HG03060 (cell line): ENCODE data around the gene CDC42SE2.
A peak's percentile ranks its signal among the peaks of the same experiment; 100 is the strongest.
"Not testable (repeated sequence)": the region's sequence is repeated elsewhere in the genome, so short reads cannot be mapped to it uniquely, and the experiment has no call there.

Experiments used
- ATAC-seq: cut with Tn5 transposase; IDR thresholded peaks from one replicate; pipeline ENCODE4 v1.9.1; 2021; ENCODE audit warnings: low read depth, moderate number of reproducible peaks; ENCODE audit not compliant: unreplicated experiment

Gene CDC42SE2

DNA sequence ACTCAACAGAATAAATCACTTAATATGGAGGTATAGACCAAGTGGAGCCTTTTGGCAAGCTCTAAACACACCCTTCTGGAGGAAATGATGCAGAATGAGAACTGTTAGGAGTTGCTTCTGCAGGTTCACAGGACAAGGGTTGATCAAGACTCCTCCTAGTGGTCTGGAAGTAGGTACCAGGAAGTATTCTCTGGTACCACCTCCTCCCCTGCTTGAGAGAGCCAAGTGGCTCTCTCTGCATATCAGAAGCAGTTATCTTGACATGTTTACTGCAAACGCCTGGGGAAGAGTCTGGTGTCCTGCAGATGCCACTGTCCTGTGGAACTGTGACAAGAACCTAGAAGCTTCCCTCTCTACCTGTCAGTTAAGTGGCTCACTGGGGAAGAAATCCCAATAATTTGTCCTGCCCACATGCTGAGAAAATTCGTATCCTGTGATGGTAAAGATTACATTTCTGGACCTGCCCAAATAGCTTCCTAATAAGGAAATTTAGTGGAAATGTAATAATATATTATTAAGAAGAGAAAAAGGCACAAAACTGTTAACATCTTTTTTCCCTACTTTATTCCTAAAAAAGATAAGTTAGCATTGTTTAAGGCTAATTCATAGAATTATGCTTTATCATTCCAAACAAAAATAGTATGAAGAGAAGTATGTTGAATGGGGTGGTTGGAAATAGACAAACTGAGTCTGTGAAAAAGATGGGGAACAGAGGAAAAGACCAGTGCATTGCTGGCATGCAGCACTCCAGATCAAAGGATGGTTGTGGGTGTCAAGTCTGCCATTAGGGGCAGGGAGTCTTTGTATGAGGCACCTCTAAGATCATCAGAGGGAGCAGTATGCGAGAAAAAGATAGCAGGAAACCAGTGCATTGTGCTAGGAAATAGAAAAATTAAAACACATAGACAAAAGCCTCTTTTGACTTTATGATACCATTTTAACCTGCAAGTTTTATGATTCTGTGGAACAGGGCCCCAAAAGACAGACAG, 118.8 kb downstream of the CDC42SE2 start:
- peak; percentile 59 for ATAC-seq

DNA sequence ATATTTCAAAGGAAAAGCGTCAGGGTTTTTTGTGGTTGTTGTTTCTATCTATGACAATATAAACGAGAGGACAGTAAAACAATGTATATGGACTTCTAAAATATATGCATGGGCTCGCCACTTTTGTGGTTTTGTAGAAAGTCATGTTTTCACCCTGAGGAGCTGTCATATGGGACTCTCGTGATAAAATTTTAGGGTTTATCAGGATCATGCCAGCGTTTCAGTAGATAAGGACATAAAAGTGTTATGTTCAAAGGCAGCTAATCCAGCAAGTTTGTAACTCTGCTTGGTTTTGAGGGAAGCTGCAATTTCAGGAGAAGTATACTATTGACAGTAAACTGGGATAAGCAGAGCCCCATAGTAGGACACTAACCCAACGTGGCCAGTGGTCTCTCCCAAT, 120.3 kb downstream of the CDC42SE2 start:
- ATAC-seq = no peak

DNA sequence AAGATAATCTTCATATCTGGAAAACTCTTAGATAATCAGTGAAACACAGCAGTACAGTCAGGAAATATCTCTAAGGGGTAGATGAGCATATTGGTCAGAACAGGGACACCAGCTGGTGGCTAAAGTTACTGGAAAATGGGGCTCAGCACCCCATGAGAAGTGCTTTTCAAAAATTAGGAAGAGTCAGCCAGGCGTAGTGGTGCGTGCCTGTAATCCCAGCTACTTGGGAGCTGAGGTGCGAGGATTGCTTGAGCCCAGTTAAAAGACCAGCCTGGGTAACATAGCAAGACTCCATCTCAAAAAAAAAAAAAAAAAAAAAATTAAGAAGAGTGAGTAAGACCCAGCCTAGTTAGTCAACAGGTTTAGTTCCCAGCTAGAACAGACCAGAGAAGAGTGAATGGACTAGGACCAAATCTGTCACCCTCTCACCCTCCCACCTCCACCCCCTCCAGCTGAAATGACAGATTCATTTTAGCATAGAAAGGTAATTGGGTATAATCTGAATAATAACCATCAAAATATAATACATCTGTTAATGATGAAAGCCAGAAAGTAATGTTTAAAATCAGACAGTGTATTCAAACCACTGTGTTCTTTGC, 120.9 kb downstream of the CDC42SE2 start:
- ATAC-seq = no peak

DNA sequence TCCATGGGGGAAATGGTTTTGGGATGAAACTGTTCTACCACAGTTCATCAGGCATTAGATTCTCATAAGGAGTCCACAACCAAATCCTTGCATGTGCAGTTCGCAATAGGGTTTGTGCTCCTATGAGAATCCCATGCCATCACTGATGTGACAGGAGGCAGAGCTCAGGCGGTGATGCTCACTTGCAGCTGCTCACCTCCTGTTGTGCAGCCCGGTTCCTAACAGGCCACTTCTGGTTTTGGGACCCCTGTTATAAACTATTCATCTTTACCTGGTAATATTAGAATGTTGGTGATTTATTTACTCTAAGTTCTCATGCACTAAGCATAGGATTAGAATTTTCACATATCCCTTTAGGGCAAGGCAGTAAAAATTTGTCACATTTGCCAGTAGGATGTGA, 122.3 kb downstream of the CDC42SE2 start:
- no peak for ATAC-seq

DNA sequence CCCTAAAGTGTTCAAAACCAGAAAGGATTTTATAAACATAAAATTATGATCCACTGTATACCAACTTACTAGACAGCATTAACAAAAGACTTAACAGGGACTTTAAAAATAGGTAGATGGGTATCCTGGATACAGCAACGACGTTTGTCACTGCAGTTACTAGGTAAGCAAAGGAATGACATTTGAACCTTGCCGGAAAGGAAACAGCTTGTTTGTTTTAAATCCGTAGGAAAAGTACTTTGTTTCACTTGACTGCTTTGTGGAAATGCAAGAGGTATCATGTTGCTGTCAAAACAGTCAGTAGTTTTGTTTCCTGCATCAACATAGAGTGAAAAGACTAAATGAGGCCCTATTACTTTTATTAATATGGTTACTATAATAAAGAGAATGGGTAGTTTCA, 122.9 kb downstream of the CDC42SE2 start:
- ATAC-seq = no peak

DNA sequence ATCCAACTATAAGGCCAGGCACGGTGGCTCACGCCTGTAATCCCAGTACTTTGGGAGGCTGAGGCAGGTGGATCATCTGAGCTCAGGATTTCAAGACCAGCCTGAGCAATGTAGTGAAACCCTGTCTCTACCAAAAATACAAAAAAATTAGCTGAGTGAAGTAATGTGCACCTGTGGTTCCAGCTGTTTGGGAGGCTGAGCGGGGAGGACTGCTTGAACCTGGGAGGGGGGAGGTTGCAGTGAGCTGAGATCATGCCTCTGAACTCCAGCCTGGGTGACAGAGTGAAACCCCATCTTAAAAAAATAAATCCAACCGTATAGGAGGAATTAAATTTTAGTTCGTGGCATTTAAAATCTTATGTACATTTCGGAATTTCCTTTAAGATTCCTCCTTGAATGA, 123.4 kb downstream of the CDC42SE2 start:
- no peak for ATAC-seq

DNA sequence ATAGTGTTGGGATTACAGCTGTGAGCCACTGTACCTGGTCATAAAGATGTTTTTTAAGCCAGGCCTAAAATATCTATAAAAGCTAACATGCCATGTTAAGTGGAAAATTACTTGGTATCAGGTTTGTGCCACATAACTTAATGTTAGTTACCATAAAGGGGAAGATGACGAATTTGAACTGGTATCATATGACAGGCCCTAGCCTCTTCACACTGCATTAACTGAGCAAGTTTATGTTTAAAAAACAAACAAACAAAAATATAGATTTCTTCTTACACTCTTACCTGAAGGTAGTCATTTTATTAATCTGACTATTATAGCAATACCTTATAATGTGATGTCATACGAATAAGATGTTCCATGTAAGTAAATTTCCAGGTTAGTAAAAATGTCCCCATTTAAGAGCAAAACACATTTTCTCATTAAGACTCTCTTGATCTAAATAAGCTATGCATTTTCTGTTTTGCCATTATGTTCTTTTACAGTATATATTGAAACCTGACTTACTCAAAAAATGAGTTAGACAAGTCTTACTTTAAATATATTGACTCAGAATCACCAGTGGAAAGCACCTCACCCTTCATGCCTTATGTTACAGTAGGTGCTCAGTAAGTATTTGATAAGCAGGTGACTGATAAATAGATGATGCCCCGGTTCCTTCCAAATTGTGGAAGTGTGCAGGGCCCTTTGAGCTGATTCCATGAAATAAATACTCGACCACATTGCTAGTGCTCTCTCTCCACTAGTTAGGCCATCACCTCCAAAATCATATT, 125.4 kb downstream of the CDC42SE2 start:
- no peak for ATAC-seq

DNA sequence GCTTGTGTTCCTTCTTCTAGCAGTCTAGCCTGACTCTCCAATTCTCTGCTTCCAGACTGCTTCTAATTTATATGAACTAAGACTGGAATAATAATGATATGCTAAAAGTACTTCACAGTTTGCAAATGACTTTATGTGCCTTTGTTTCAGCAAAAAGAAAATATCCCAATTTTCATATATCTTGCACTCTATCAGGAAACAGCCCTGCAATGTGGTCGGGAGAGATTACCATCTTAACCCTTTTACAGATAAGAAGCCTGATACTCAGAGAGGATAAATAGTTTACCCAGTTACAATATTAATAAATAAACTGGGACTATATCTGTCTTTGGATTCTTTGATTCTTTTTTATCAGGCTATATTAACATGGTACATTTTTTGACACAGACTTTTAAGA, 126.0 kb downstream of the CDC42SE2 start:
- no peak for ATAC-seq

DNA sequence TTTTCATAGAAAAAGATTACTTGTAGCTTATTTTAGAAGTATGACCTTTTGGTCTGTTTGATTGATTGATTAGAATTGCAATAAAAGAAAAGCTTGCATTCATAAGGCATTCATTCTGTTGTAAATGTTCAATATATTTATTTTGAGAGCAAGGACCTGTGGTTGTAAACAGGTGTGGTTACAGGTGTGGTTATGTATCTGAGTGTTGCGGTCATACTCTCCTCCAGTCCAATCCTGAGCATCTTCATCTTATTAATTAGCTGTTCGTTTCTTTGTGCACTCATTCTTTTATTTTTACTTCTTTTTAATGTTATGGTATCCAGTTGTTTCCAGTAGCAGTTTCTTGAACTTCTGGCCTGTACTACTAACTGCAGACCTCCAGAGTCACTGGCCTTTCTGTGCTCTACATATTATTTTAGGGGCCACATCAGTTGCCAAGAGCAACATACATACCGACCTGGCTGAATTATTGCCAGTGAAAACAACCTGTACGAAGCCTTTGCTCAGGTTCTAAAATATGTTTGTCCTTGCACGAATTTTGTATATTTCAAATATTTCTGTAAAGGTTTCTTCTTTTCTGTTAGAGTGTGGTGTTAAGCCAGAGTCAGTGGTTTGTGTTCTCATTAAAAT, 128.7 kb downstream of the CDC42SE2 start:
- no peak for ATAC-seq

DNA sequence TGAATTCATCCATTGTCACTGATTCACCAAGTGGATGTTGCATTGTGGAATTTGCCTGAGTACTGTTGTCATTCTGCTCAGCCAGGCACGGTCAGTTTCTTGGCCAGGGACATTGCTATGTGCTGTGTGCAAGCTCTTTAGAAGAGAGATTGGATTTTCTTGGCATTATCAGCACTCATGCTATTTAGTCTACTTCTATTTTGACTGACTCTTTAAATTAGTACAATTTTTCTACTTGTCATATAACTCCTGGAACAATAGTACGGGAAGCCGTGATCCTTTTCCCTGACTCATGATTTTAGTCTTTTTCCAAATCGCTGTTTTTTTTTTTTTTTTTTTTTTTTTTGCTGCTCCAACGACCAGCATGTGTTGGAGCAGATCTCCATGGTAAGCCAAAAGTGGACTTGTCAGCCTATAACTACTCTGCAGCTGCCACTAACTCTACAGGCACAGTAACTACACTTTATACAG, 129.7 kb downstream of the CDC42SE2 start:
- no peak for ATAC-seq

DNA sequence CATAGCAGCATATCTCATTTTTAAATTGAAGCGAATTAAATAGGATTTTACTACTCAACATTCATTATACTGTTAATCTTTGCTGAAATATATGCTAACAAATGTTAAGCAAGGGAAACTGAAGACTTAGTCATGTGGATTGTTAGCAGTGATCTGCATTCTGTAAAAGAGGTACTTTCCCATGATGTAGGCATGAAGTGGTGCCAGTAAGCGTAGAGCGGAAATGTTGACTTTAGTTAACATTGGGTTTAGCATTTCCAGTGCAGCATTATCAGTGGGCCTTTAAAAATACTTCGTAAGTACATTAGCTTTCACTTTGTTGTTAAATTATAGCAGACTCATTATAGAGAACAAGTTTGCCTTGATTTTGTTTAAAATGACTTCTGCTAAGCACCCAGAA, 130.3 kb downstream of the CDC42SE2 start:
- ATAC-seq = peak; percentile 54

DNA sequence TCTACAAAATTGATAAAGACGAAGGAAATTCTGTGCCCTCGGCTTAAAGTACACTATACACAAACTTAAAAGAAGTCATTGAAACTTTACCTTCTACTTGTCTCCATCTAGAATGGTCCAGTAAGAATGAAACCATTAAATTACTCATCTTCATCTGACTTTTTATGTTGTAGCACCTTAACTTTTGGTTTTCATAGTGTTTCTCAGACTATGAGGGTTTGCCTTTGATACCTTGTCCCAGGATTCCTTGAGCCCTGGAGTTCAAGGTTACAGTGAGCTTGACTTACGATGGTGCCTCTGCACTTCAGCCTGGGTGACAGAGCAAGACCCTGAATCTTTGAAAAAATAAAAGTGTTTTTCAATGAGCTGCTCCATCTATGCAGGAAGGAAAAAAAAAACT, 132.2 kb downstream of the CDC42SE2 start:
- ATAC-seq = peak; percentile 87

DNA sequence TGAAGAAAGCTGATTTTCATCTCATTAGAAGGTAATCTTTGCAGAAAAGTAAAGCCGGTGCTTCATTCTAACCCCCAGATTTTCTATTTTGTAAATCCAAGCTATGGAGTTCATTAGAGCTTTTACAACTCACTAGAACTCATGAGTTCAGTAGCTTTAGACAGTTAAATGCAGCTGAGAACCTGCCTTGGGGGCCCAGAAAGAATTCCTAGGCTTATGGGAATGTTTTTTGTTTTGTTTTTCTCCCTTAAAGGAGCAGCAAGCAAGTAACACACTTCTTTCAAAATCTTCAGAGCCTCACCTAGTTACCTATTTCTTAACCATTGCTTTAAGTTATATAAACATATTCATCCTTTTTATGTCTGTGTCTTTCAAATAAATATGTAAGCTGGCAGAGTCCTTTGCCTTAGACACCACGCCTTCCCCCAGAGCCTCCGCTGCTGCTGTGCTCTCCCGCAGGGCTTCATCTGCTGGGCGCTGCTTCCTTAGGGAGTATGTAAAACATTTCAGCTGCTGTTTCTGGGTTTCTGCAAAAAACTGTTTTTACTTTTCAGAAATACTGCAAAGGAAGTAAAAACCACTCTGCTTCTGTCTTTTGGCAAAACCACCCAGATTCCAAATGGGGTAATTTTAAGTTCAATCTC, 132.9 kb downstream of the CDC42SE2 start:
- ATAC-seq = no peak

DNA sequence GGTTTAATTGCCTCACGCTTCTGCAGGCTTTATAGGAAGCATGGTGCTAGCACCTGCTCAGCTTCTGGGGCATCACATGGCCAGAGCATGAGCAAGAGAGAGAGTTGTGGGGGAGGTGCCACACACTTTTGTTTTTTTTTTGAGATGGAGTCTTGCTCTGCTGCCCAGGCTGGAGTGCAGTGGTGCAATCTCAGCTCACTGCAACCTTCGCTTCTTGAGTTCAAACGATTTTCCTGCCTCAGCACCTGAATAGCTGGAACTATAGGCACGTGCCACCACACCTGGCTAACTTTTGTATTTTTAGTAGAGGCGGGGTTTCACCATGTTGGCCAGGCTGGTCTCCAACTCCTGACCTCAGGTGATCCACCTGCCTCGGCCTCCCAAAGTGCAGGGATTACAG, 135.2 kb downstream of the CDC42SE2 start:
- not testable (repeated sequence) for ATAC-seq

DNA sequence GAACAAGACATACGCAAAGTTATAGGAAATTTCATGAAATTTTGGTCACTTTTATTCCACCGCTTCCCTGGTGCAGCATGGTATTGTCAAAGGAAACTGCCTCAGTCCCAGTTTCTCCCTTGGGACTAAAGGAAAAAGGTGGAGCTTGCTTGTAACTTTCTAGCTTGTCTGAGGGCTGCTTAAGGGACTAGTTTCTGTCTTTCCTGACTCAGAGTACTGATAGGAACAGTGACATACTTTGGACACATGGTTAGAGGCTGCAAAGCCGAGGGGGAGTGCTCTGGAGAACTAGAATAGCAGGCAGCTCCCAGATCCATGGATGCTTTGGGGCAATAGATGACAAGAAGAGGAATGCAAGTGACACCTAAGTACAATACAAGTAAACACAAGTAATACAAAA, 136.7 kb downstream of the CDC42SE2 start:
- no peak for ATAC-seq

DNA sequence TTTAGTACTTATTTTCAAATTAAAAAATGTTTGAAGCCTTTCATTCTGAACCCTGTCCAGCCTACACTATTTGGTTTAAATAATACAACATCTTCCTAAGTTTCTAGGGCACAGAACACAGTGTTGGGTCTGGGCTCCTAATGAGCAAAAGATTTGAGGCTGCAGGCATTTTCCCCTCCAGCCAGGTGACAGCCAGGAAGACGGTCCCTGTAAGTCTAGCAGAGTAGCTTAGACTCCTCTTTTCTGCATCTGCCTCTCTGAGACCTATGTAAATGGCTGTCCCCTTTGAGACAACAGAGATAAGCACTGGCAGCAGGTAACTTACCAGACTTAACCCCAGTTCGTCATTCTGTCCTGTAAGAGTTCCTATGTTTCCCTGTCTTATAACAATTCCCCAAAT, 141.8 kb downstream of the CDC42SE2 start:
- ATAC-seq = no peak

DNA sequence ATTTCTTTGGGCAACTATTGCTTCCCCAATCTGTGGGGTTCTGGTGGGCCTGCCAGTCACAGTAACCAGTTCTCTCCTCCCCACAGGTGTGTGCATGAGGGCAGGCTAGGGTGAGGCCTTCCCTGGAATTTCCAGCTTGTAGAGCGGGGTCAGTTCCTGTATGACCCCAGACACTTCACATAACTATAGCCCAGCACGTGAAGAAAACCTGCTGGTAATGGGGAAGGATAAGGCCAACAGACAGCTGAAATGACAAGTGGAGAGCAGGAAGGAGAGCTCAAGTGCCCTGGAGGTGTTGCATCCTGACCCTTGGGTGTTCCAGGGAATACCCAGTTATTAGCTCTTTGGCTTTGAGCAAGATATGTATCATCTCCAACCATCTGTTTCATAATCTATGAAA, 142.2 kb downstream of the CDC42SE2 start:
- ATAC-seq = no peak

DNA sequence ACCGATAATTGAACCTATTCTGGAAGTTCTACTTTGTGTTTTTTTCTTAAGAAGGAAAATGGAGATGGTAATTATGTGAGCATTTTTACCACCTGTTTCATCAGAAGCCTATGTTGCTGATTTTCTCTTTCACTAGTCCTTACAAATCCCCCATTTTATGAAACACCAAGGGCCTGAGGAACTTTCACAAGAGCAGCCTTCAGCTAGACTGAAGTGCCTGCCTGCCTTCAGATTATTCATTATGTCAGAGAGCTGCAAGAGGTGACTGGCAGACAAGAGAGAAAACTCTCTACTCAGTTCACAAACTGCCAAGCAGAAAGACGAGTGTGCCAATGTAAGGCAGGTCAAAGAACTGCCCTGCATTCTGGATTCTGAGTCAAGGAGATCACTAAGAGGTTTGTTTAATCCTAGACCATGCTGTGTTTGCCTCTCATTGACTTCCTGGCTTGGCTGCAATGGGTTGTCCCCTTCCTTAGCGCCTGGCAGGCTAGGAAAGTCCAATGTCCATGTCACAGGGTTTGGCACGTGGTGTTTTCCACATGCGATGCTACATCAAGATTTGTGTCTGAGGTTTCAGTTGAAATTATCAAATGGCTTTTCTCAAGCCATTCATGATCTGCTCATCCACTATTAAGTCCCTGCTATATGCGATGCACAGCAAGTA, 143.3 kb downstream of the CDC42SE2 start:
- ATAC-seq = no peak
